ENCODE measurements around the gene SLCO4A1.

SLCO4A1 gene

GRCh38 chr20:62656197-62656918, 14.1 kb downstream of the SLCO4A1 start:
- DNase-seq (ENCODE audit: extremely low read depth, low read depth) = no peak
- no peak for TF ChIP-seq CTCF (IDR thresholded peaks at IDR 0.05; ENCODE audit: low read depth, low read length)

GRCh38 chr20:62656919-62657588, 14.8 kb downstream of the SLCO4A1 start:
- TF ChIP-seq CTCF (IDR thresholded peaks at IDR 0.05; ENCODE audit: low read depth, low read length) = no peak

GRCh38 chr20:62657589-62657942, 15.3 kb downstream of the SLCO4A1 start:
- DNase-seq (ENCODE audit: extremely low read depth, low read depth) = no peak
- no peak for TF ChIP-seq CTCF (IDR thresholded peaks at IDR 0.05; ENCODE audit: low read depth, low read length)

More at GRCh38 chr20:62656919-62657588, 14.8 kb downstream of the SLCO4A1 start:
- DNase-seq (ENCODE audit: extremely low read depth, low read depth) = no peak

- TF ChIP-seq CTCF (IDR thresholded peaks at IDR 0.05; ENCODE audit: low read depth, low read length) = no peak
- no peak for DNase-seq (ENCODE audit: extremely low read depth, low read depth)
Measured at GRCh38 chr20:62657956-62658355, 15.7 kb downstream of the SLCO4A1 start.

GRCh38 chr20:62658593-62659178, 16.4 kb downstream of the SLCO4A1 start:
- DNase-seq (ENCODE audit: extremely low read depth, low read depth) = no peak
- TF ChIP-seq CTCF (IDR thresholded peaks at IDR 0.05; ENCODE audit: low read depth, low read length) = no peak

- no peak for TF ChIP-seq CTCF (IDR thresholded peaks at IDR 0.05; ENCODE audit: low read depth, low read length)
Measured at GRCh38 chr20:62659488-62660239, 17.4 kb downstream of the SLCO4A1 start.

More at GRCh38 chr20:62659488-62660239, 17.4 kb downstream of the SLCO4A1 start:
- no peak for DNase-seq (ENCODE audit: extremely low read depth, low read depth)
